H1 (cell line): ENCODE data around the gene GARS1. TPM values are rescaled to one million over a fixed set of nuclear protein-coding genes. Genes with fewer than 3 reads are reported as not detected.
A peak's percentile ranks its signal among the peaks of the same experiment; 100 is the strongest.

ENCODE experiments used
- CTCF ChIA-PET: fragments of 300-600 bp; sonication (Branson Sonifier 250); formaldehyde crosslinking; loops from one replicate; lab custom pipeline; 2021; ENCODE audit not compliant: partially characterized antibody; lab: Charles Lee
- POLR2A ChIA-PET: fragments of 300-600 bp; sonication (Branson Sonifier 250); formaldehyde crosslinking; loops from one replicate; lab custom pipeline; 2021; ENCODE audit warnings: inconsistent platforms; ENCODE audit not compliant: partially characterized antibody; lab: Charles Lee
- DNase-seq, 2 experiments: peaks; one replicate each; pipeline versions ENCODE4 v3.0.0 to v3.0.0-alpha.2; 2010 to 2022; ENCODE audit warnings: low spot score in 2 of 2, low read depth in 1 of 2, mixed read lengths in 1 of 2
- FAIRE-seq: peaks from 2 replicates; lab custom pipeline; 2011; peaks lifted over from hg19 to GRCh38; lab: Jason Lieb, UNC
- H2AFZ ChIP-seq: 2 replicates; pipeline ENCODE4 v1.8.1; 2012; ENCODE audit warnings: low read length, inconsistent platforms
- H2AK5ac ChIP-seq: 2 replicates; pipeline ENCODE4 v1.6.1; 2013; ENCODE audit warnings: low read depth, low read length
- H2BK120ac ChIP-seq: replicated peaks from 2 replicates; pipeline ENCODE3; 2013; ENCODE audit warnings: low read depth, low read length, inconsistent platforms
- H2BK12ac ChIP-seq: 2 replicates; pipeline ENCODE4 v1.6.1; 2013; ENCODE audit warnings: low read depth, low read length
- H2BK15ac ChIP-seq: 2 replicates; pipeline ENCODE4 v1.6.1; 2013; ENCODE audit warnings: low read length
- H2BK20ac ChIP-seq: 2 replicates; pipeline ENCODE4 v1.6.1; 2013; ENCODE audit warnings: low read length
- H2BK5ac ChIP-seq: 2 replicates; pipeline ENCODE4 v1.6.1; 2013; ENCODE audit warnings: low read depth, low read length
- H3K14ac ChIP-seq: 2 replicates; pipeline ENCODE4 v1.6.1; 2013; ENCODE audit warnings: inconsistent platforms; ENCODE audit not compliant: insufficient read length
- H3K18ac ChIP-seq: 2 replicates; pipeline ENCODE4 v1.6.1; 2013; ENCODE audit warnings: low read length; ENCODE audit errors: extremely low read depth
- H3K23ac ChIP-seq: 2 replicates; pipeline ENCODE4 v1.6.1; 2013; ENCODE audit warnings: inconsistent platforms; ENCODE audit not compliant: insufficient read length
- H3K23me2 ChIP-seq: 2 replicates; pipeline ENCODE4 v1.6.1; 2013; ENCODE audit warnings: low read depth, low read length
- H3K27ac ChIP-seq: 2 replicates; pipeline ENCODE4 v1.6.1; 2011; ENCODE audit warnings: low read depth, low read length, inconsistent platforms
- H3K27me3 ChIP-seq, 4 experiments: replicated peaks in 1 of 4; 1 replicate in 1 of 4; 2 replicates in 3 of 4; pipeline versions ENCODE4 v1.6.1 to v1.8.1; 2011 to 2013; ENCODE audit warnings: low read length in 3 of 4, mild to moderate bottlenecking in 3 of 4, inconsistent platforms in 2 of 4, mixed read lengths in 2 of 4, moderate library complexity in 1 of 4; ENCODE audit not compliant: control insufficient read depth in 3 of 4, insufficient read depth in 3 of 4; ENCODE audit errors: extremely low read depth in 1 of 4
- H3K36me3 ChIP-seq, 4 experiments: 2 replicates each; pipeline versions ENCODE4 v1.6.1 to v1.8.1; 2011 to 2013; ENCODE audit warnings: mild to moderate bottlenecking in 4 of 4, low read length in 3 of 4, moderate library complexity in 2 of 4, control low read depth in 1 of 4, inconsistent platforms in 1 of 4; ENCODE audit not compliant: insufficient read depth in 4 of 4, control insufficient read depth in 2 of 4
- H3K4ac ChIP-seq: replicated peaks from 2 replicates; pipeline ENCODE3; 2013; ENCODE audit warnings: low read length, low read depth, mixed read lengths, inconsistent platforms; ENCODE audit not compliant: insufficient read length
- H3K4me1 ChIP-seq, 4 experiments: replicated peaks in 1 of 4; 1 replicate in 1 of 4; 2 replicates in 3 of 4; pipeline versions ENCODE4 v1.6.1 to v1.8.1; 2011 to 2013; ENCODE audit warnings: low read length in 3 of 4, inconsistent platforms in 2 of 4, mixed read lengths in 1 of 4; ENCODE audit not compliant: insufficient read depth in 4 of 4, control insufficient read depth in 3 of 4
- H3K4me2 ChIP-seq, 2 experiments: 2 replicates each; pipeline versions ENCODE4 v1.6.1 to v1.8.1; 2011 to 2013; ENCODE audit warnings: low read depth in 2 of 2, low read length in 2 of 2, control low read depth in 1 of 2, inconsistent platforms in 1 of 2, mild to moderate bottlenecking in 1 of 2; ENCODE audit not compliant: insufficient read depth in 1 of 2
- H3K4me3 ChIP-seq, 4 experiments: fragments of 200-600, 300-600 bp in 1 of 4; sonication (generic), shearing (Covaris generic), sonication (Bioruptor Twin) in 1 of 4; 2 replicates each; pipeline versions ENCODE4 v1.5.1 to v1.8.1; 2011 to 2016; ENCODE audit warnings: low read length in 4 of 4, low read depth in 3 of 4, control low read depth in 2 of 4, inconsistent platforms in 2 of 4, mild to moderate bottlenecking in 2 of 4, mixed read lengths in 1 of 4, moderate library complexity in 1 of 4; ENCODE audit not compliant: insufficient read depth in 2 of 4; ENCODE audit errors: extremely low read depth in 1 of 4
- H3K56ac ChIP-seq: replicated peaks from 2 replicates; pipeline ENCODE3; 2013; ENCODE audit warnings: low read depth, mild to moderate bottlenecking, mixed read lengths, low read length, inconsistent platforms; ENCODE audit not compliant: insufficient read length
- H3K79me1 ChIP-seq: 2 replicates; pipeline ENCODE4 v1.6.1; 2013; ENCODE audit warnings: low read depth, low read length, control low read depth
- H3K79me2 ChIP-seq, 2 experiments: 2 replicates each; pipeline versions ENCODE4 v1.6.1 to v1.8.1; 2012 to 2013; ENCODE audit warnings: low read length in 2 of 2, mild to moderate bottlenecking in 2 of 2, inconsistent platforms in 1 of 2; ENCODE audit not compliant: insufficient read depth in 2 of 2, control insufficient read depth in 1 of 2
- H3K9ac ChIP-seq, 4 experiments: replicated peaks in 1 of 4; 1 replicate in 1 of 4; 2 replicates in 3 of 4; pipeline versions ENCODE4 v1.6.1 to v1.8.1; 2011 to 2013; ENCODE audit warnings: low read depth in 3 of 4, low read length in 3 of 4, control low read depth in 2 of 4, mild to moderate bottlenecking in 2 of 4, moderate library complexity in 2 of 4, inconsistent platforms in 1 of 4; ENCODE audit errors: extremely low read depth in 1 of 4
- H3K9me3 ChIP-seq, 2 experiments: 2 replicates each; pipeline versions ENCODE4 v1.6.1 to v1.8.1; 2012 to 2013; ENCODE audit warnings: mild to moderate bottlenecking in 2 of 2, moderate library complexity in 2 of 2, control low read depth in 1 of 2, inconsistent platforms in 1 of 2, low read depth in 1 of 2, low read length in 1 of 2, mixed read lengths in 1 of 2; ENCODE audit not compliant: insufficient read depth in 2 of 2
- H4K20me1 ChIP-seq, 2 experiments: replicated peaks in 1 of 2; 2 replicates each; pipeline versions ENCODE3 to v1.8.1; 2011 to 2013; ENCODE audit warnings: inconsistent platforms in 2 of 2, low read length in 2 of 2, mild to moderate bottlenecking in 1 of 2; ENCODE audit not compliant: insufficient read depth in 2 of 2, control insufficient read depth in 1 of 2
- H4K5ac ChIP-seq: 2 replicates; pipeline ENCODE4 v1.6.1; 2013; ENCODE audit warnings: low read length, low read depth, mixed read lengths, inconsistent platforms; ENCODE audit not compliant: insufficient read length
- H4K8ac ChIP-seq: 2 replicates; pipeline ENCODE4 v1.8.0; 2013; ENCODE audit warnings: mild to moderate bottlenecking, moderate library complexity, low read length, inconsistent platforms; ENCODE audit not compliant: insufficient read depth; ENCODE audit errors: extremely low read depth
- H4K91ac ChIP-seq: replicated peaks from 2 replicates; pipeline ENCODE3; 2013; ENCODE audit warnings: low read length, mixed read lengths, inconsistent platforms; ENCODE audit not compliant: insufficient read length
- CHD2 ChIP-seq: IDR thresholded peaks from 2 replicates; pipeline ENCODE4 v1.6.1; 2012; ENCODE audit warnings: low read length, improper control_type of control experiment
- EP300 ChIP-seq, 2 experiments: IDR thresholded peaks; 1 replicate in 1 of 2; 2 replicates in 1 of 2; pipeline ENCODE4 v1.6.1; 2011 to 2012; ENCODE audit warnings: low read depth in 2 of 2, low read length in 2 of 2, mild to moderate bottlenecking in 2 of 2, borderline replicate concordance in 1 of 2, inconsistent platforms in 1 of 2, moderate library complexity in 1 of 2
- JUN ChIP-seq: IDR thresholded peaks from 2 replicates; pipeline ENCODE4 v1.6.1; 2011; ENCODE audit warnings: low read depth, mild to moderate bottlenecking, improper control_type of control experiment, low read length
- KDM4A ChIP-seq: IDR thresholded peaks from one replicate; pipeline ENCODE4 v1.7.1; 2012; ENCODE audit warnings: low read depth, mild to moderate bottlenecking, moderate library complexity, low read length, inconsistent platforms; ENCODE audit not compliant: severe bottlenecking
- WGBS, 2 experiments: shearing (Covaris generic) in 1 of 2; methylation state at CpG; one replicate each; pipeline versions ENCODE4 v1.1.6 to v1.1.7; 2013 to 2015; ENCODE audit warnings: low lambda C conversion rate in 2 of 2, mixed read lengths in 2 of 2, inconsistent platforms in 1 of 2, low coverage in 1 of 2, missing lambda C conversion rate in 1 of 2; ENCODE audit not compliant: insufficient replicate concordance in 2 of 2, insufficient coverage in 1 of 2, insufficient read length in 1 of 2; ENCODE audit errors: extremely low coverage in 1 of 2, missing lambda C conversion rate in 1 of 2; 5-methylcytosine and 5-hydroxymethylcytosine counted together
- polyA plus RNA-seq, 7 experiments: library from polyadenylated mRNA; depleted of rRNA in 3 of 7; stranded (reverse) in 5 of 7; unstranded in 2 of 7; fragments of >200 nt in 5 of 7; fragments of 200-250 nt in 2 of 7; gene quantifications; 1 replicate in 5 of 7; 2 replicates in 1 of 7; 4 replicates in 1 of 7; pipeline versions ENCODE4 v1.2.1 to v1.2.3, GENCODE V29; 2011 to 2013; ENCODE audit warnings: missing spikeins in 2 of 7, mixed read lengths in 2 of 7
- total RNA-seq: library from RNA; stranded (reverse); fragmentation: NEBNext Ultra II Directional; extraction: Animal tissue kit (Norgen Biotek cat#: 25700); gene quantifications from 2 replicates; pipeline ENCODE4 v1.2.1, GENCODE V29; 2021
- TF ChIP-seq, protein P1 (sequence below): IDR thresholded peaks from 2 replicates; pipeline ENCODE4 v1.6.1; 2011; ENCODE audit warnings: low read length, improper control_type of control experiment

The GARS1 gene
- total and polyA plus RNA-seq, 2 of the 8 experiments (the other 6 are each of a cell fraction or from before 2014, with no cell fraction given) = 270 to 476 TPM

- POLR2A ChIA-PET = interaction anchor here (1.3 to 15.5 kb wide), 7 partner anchors 8 to 94 kb away, joined by 3 to 323 read pairs (median 7); no protein-coding TSS in a partner anchor
- Histone ChIP-seq H3K79me1 (peaks cover 8% of the 10 kb centered on the region), H3K23ac (no peak overlapping the region), H3K56ac (no peak overlapping the region), H4K91ac (no peak overlapping the region), H3K14ac (no peak overlapping the region), H3K18ac (no peak overlapping the region), H3K4me1 (no peaks in the 10 kb centered on the region; a peak in 1 of 7 replicates), H2BK15ac (no peak overlapping the region), H4K20me1 (peaks cover 0 to 7% of the 10 kb centered on the region in 2 experiments), H3K9ac (no peak overlapping the region), H2AFZ (no peak overlapping the region), H2BK120ac (no peak overlapping the region), H2BK20ac (no peak overlapping the region), H3K23me2 (peaks cover 8% of the 10 kb centered on the region; the same call in 1 of the 2 replicates), H3K9me3 (no peaks in the 10 kb centered on the region), H3K4me3 (no peak overlapping the region), H2BK5ac (no peak overlapping the region), H3K27me3 (no peaks in the 10 kb centered on the region), H3K4me2 (no peak overlapping the region; a peak in 1 of 4 replicates), H3K4ac (no peak overlapping the region), H4K5ac (no peak overlapping the region), H3K27ac (no peak overlapping the region), H2BK12ac (no peak overlapping the region), H4K8ac (peak overlapping the region; percentile 20; the same call in 1 of the 2 replicates), H3K36me3 (peaks cover 13 to 57% (median 37%) of the 10 kb centered on the region in 4 experiments), H2AK5ac (no peak overlapping the region), H3K79me2 (peaks cover 21 to 61% of the 10 kb centered on the region in 2 experiments)
- DNase-seq = no peak
- CTCF ChIA-PET = no interaction called here
- WGBS, 2 experiments = 91% methylated on average over 10 of the region's 13 CpGs; no CpG with 5 or more reads in 1 of the 2 experiments
- FAIRE-seq = no peak
- TF ChIP-seq CHD2 = no peak
- no peak for TF ChIP-seq EP300 (IDR thresholded peaks at IDR 0.05; ENCODE audit: borderline replicate concordance in 1 of 2, low read depth in 2 of 2, low read length in 2 of 2)
- TF ChIP-seq, protein P1, sequence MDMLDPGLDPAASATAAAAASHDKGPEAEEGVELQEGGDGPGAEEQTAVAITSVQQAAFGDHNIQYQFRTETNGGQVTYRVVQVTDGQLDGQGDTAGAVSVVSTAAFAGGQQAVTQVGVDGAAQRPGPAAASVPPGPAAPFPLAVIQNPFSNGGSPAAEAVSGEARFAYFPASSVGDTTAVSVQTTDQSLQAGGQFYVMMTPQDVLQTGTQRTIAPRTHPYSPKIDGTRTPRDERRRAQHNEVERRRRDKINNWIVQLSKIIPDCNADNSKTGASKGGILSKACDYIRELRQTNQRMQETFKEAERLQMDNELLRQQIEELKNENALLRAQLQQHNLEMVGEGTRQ = no peak
- TF ChIP-seq KDM4A = no peak
- TF ChIP-seq JUN = no peak
Observed at GRCh38 chr7:30598121-30598876, 3.6 kb downstream of the GARS1 start.
